ENCODE data around the gene POU6F2. TPM values are rescaled to one million over a fixed set of nuclear protein-coding genes. Genes with fewer than 3 reads are reported as not detected.
A peak's percentile ranks its signal among the peaks of the same experiment; 100 is the strongest.

The POU6F2 gene
- total and polyA plus RNA-seq, 2 donors (not counting 1 experiment from before 2014, with no cell fraction given): under 0.01 TPM; not detected in 1

DNA sequence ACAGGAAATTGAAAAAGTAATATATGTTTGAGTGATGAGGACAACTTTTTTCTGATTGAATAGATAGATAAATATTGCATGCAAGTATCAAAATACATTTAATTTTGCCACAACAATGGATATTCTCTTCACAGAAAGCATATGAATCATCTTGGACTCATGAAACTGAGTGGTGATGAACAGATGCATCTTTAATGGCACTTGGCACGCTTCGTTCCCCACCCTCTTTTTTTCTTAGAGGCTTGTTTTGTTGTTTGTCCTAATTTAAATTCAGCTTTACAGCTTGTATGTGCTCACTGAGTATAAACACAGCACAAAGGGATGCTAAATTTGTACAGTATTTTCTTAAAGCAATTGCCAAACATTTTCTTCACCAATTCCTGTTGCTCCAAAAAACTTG is 443.5 kb downstream of the POU6F2 start:
- no peak overlapping the region for H3K9ac ChIP-seq (ENCODE audit: insufficient read depth, low read length)
- DNase-seq (ENCODE audit: low read depth in 2 of 2): no peak
- no peaks in the 10 kb centered on the region for H4K20me1 ChIP-seq (ENCODE audit: control insufficient read depth, extremely low read depth, insufficient read depth, low read length)
- H3K4me1 ChIP-seq (ENCODE audit: control insufficient read depth, extremely low read depth, insufficient read depth, low read length): no peaks in the 10 kb centered on the region
- no peak overlapping the region for H2AFZ ChIP-seq (ENCODE audit: low read length)
- H3K4me3 ChIP-seq (replicated peaks in 1 of 4; ENCODE audit: control extremely low read depth in 1 of 4, insufficient read depth in 1 of 4, low read depth in 3 of 4, low read length in 4 of 4): no peak overlapping the region
- H3K4me2 ChIP-seq (ENCODE audit: extremely low read depth, insufficient read depth, low read length): no peak overlapping the region
- no peak overlapping the region for H3K27ac ChIP-seq (ENCODE audit: insufficient read depth, low read length)
- H3K27me3 ChIP-seq (ENCODE audit: control insufficient read depth, insufficient read depth, low read length): no peaks in the 10 kb centered on the region
- no peaks in the 10 kb centered on the region for H3K36me3 ChIP-seq (ENCODE audit: control insufficient read depth, insufficient read depth, low read length)
- no peaks in the 10 kb centered on the region for H3K79me2 ChIP-seq (ENCODE audit: control insufficient read depth, insufficient read depth, low read length)
- H3K9me3 ChIP-seq (ENCODE audit: control insufficient read depth, insufficient read depth, low read depth, low read length): no peaks in the 10 kb centered on the region
- TF ChIP-seq, protein P1, sequence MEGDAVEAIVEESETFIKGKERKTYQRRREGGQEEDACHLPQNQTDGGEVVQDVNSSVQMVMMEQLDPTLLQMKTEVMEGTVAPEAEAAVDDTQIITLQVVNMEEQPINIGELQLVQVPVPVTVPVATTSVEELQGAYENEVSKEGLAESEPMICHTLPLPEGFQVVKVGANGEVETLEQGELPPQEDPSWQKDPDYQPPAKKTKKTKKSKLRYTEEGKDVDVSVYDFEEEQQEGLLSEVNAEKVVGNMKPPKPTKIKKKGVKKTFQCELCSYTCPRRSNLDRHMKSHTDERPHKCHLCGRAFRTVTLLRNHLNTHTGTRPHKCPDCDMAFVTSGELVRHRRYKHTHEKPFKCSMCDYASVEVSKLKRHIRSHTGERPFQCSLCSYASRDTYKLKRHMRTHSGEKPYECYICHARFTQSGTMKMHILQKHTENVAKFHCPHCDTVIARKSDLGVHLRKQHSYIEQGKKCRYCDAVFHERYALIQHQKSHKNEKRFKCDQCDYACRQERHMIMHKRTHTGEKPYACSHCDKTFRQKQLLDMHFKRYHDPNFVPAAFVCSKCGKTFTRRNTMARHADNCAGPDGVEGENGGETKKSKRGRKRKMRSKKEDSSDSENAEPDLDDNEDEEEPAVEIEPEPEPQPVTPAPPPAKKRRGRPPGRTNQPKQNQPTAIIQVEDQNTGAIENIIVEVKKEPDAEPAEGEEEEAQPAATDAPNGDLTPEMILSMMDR (conservative IDR thresholded peaks at IDR 0.05 in 1 of 2, IDR thresholded peaks at IDR 0.05 in 1 of 2; ENCODE audit: low read depth in 1 of 2, low read length in 2 of 2): no peak
- TF ChIP-seq EZH2 (IDR thresholded peaks at IDR 0.05; ENCODE audit: low read length, missing control alignments): no peak

GRCh38 chr7:39421661-39422060 is 444.0 kb downstream of the POU6F2 start:
- H3K9me3 ChIP-seq (ENCODE audit: control insufficient read depth, insufficient read depth, low read depth, low read length): no peaks in the 10 kb centered on the region
- no peak for DNase-seq (ENCODE audit: low read depth in 2 of 2)
- H3K4me3 ChIP-seq (replicated peaks in 1 of 4; ENCODE audit: control extremely low read depth in 1 of 4, insufficient read depth in 1 of 4, low read depth in 3 of 4, low read length in 4 of 4): no peak overlapping the region
- H3K27me3 ChIP-seq (ENCODE audit: control insufficient read depth, insufficient read depth, low read length): no peaks in the 10 kb centered on the region
- no peaks in the 10 kb centered on the region for H4K20me1 ChIP-seq (ENCODE audit: control insufficient read depth, extremely low read depth, insufficient read depth, low read length)
- no peak overlapping the region for H3K27ac ChIP-seq (ENCODE audit: insufficient read depth, low read length)
- TF ChIP-seq, protein P1 (conservative IDR thresholded peaks at IDR 0.05 in 1 of 2, IDR thresholded peaks at IDR 0.05 in 1 of 2; ENCODE audit: low read depth in 1 of 2, low read length in 2 of 2): no peak
- TF ChIP-seq EZH2 (IDR thresholded peaks at IDR 0.05; ENCODE audit: low read length, missing control alignments): no peak
- H3K79me2 ChIP-seq (ENCODE audit: control insufficient read depth, insufficient read depth, low read length): no peaks in the 10 kb centered on the region
- H2AFZ ChIP-seq (ENCODE audit: low read length): no peak overlapping the region
- no peak overlapping the region for H3K4me2 ChIP-seq (ENCODE audit: extremely low read depth, insufficient read depth, low read length)
- H3K9ac ChIP-seq (ENCODE audit: insufficient read depth, low read length): no peak overlapping the region
- no peaks in the 10 kb centered on the region for H3K4me1 ChIP-seq (ENCODE audit: control insufficient read depth, extremely low read depth, insufficient read depth, low read length)
- no peaks in the 10 kb centered on the region for H3K36me3 ChIP-seq (ENCODE audit: control insufficient read depth, insufficient read depth, low read length)

GRCh38 chr7:39428221-39428620 is 450.5 kb downstream of the POU6F2 start:
- no peak overlapping the region for H2AFZ ChIP-seq (ENCODE audit: low read length)
- H3K9me3 ChIP-seq (ENCODE audit: control insufficient read depth, insufficient read depth, low read depth, low read length): no peaks in the 10 kb centered on the region
- no peaks in the 10 kb centered on the region for H3K27me3 ChIP-seq (ENCODE audit: control insufficient read depth, insufficient read depth, low read length)
- H4K20me1 ChIP-seq (ENCODE audit: control insufficient read depth, extremely low read depth, insufficient read depth, low read length): no peaks in the 10 kb centered on the region
- H3K4me2 ChIP-seq (ENCODE audit: extremely low read depth, insufficient read depth, low read length): no peak overlapping the region
- H3K9ac ChIP-seq (ENCODE audit: insufficient read depth, low read length): no peak overlapping the region
- peak; percentile 52 to 78 for DNase-seq (ENCODE audit: low read depth in 2 of 2)
- no peak overlapping the region for H3K4me3 ChIP-seq (replicated peaks in 1 of 4; ENCODE audit: control extremely low read depth in 1 of 4, insufficient read depth in 1 of 4, low read depth in 3 of 4, low read length in 4 of 4)
- no peak overlapping the region for H3K27ac ChIP-seq (ENCODE audit: insufficient read depth, low read length)
- H3K36me3 ChIP-seq (ENCODE audit: control insufficient read depth, insufficient read depth, low read length): no peaks in the 10 kb centered on the region
- TF ChIP-seq EZH2 (IDR thresholded peaks at IDR 0.05; ENCODE audit: low read length, missing control alignments): no peak
- TF ChIP-seq, protein P1 (conservative IDR thresholded peaks at IDR 0.05 in 1 of 2, IDR thresholded peaks at IDR 0.05 in 1 of 2; ENCODE audit: low read depth in 1 of 2, low read length in 2 of 2): no peak
- no peaks in the 10 kb centered on the region for H3K4me1 ChIP-seq (ENCODE audit: control insufficient read depth, extremely low read depth, insufficient read depth, low read length)
- no peaks in the 10 kb centered on the region for H3K79me2 ChIP-seq (ENCODE audit: control insufficient read depth, insufficient read depth, low read length)

All from fibroblast of lung (primary cell).